NK-92 treated with Interleukin-12 subunit alpha and Interleukin-12 subunit beta, amount 100 ng/mL, for 24 hours (cell line): ENCODE results near the gene PFN2.

Experiments used
- DNase-seq: peaks from one replicate; lab custom pipeline; 2025; lab: John Stamatoyannopoulos, UW

PFN2 gene

DNA sequence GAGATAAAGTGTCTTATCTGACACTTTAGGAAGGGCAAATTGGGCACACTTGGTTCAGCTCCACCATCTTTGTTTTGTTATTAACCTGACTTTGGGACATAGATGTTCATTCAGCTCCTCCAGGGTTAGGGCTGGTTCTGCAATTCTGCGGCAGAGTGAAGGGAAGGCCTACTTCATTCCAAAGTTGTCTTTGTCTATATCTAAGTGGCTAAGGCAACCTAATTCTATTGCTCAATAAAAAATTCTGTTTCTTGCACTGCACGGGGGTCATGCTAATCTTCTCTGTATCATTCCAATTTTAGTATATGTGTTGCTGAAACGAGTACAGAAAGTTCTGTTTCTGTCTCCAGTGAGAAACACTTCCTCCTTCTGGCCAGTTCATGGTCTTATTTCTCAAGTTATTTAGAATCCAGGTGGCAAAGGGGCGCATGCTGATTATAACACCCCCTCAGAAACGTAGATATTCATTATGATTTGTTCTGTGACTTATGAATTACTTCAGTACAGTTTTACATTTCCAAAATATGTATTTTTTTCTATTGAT lies 53.5 kb downstream of the PFN2 start:
- DNase-seq: no peak
